ENCODE data around the gene TMED10. TPM values are rescaled to one million over a fixed set of nuclear protein-coding genes. Genes with fewer than 3 reads are reported as not detected.

TMED10 gene
- total RNA-seq = 100 to 1,000 TPM in 2 of 4 donors, 10 to 100 TPM in 2; 58.6 to 181 (median 115) TPM

- H3K27me3 ChIP-seq = no peaks in the 10 kb centered on the region
- no peaks in the 10 kb centered on the region for H3K9me3 ChIP-seq
- peaks cover 0 to 23% (median 3%) of the 10 kb centered on the region in 4 donors for H3K4me1 ChIP-seq
- H3K27ac ChIP-seq = peak within 1 kb of the TSS; percentile 91 to 98 (median 98)
- peak; percentile 90 to 95 (median 91) for DNase-seq
- no peaks in the 10 kb centered on the region for H3K36me3 ChIP-seq
- peak within 1 kb of the TSS; percentile 59 to 90 (median 82) for H3K4me3 ChIP-seq
- TF ChIP-seq POLR2A (IDR thresholded peaks at IDR 0.05) = peak; percentile 48 to 61
- TF ChIP-seq, protein P1, sequence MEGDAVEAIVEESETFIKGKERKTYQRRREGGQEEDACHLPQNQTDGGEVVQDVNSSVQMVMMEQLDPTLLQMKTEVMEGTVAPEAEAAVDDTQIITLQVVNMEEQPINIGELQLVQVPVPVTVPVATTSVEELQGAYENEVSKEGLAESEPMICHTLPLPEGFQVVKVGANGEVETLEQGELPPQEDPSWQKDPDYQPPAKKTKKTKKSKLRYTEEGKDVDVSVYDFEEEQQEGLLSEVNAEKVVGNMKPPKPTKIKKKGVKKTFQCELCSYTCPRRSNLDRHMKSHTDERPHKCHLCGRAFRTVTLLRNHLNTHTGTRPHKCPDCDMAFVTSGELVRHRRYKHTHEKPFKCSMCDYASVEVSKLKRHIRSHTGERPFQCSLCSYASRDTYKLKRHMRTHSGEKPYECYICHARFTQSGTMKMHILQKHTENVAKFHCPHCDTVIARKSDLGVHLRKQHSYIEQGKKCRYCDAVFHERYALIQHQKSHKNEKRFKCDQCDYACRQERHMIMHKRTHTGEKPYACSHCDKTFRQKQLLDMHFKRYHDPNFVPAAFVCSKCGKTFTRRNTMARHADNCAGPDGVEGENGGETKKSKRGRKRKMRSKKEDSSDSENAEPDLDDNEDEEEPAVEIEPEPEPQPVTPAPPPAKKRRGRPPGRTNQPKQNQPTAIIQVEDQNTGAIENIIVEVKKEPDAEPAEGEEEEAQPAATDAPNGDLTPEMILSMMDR (IDR thresholded peaks at IDR 0.05) = peak in 1 of 6 experiments; percentile 2
Measured at GRCh38 chr14:75176142-75176820, at the start of gene TMED10. TMED10 (minus strand) TSS chr14:75176612; CDS start chr14:75176579, 33 bp downstream.

- DNase-seq = no peak
- H3K4me1 ChIP-seq = peaks cover 5 to 40% (median 7%) of the 10 kb centered on the region in 4 donors
- H3K27ac ChIP-seq = no peak overlapping the region
- H3K36me3 ChIP-seq = no peaks in the 10 kb centered on the region
- no peaks in the 10 kb centered on the region for H3K27me3 ChIP-seq
- TF ChIP-seq, protein P1 (IDR thresholded peaks at IDR 0.05) = no peak
- no peak for TF ChIP-seq POLR2A (IDR thresholded peaks at IDR 0.05)
- H3K4me3 ChIP-seq = no peak overlapping the region
- H3K9me3 ChIP-seq = no peaks in the 10 kb centered on the region
Measured at GRCh38 chr14:75224561-75224960, 48.1 kb upstream of the TMED10 start.

GRCh38 chr14:75223664-75224154, 47.3 kb upstream of the TMED10 start:
- Histone ChIP-seq H3K9me3 (no peaks in the 10 kb centered on the region), H3K27me3 (no peaks in the 10 kb centered on the region), H3K27ac (peak overlapping the region in 2 of 4 donors; percentile 27 to 60), H3K4me1 (peaks cover 0 to 32% (median 4%) of the 10 kb centered on the region in 4 donors), H3K4me3 (no peak overlapping the region), H3K36me3 (no peaks in the 10 kb centered on the region)
- TF ChIP-seq, protein P1 (IDR thresholded peaks at IDR 0.05) = no peak
- TF ChIP-seq POLR2A (IDR thresholded peaks at IDR 0.05) = peak in 1 of 2 donors; percentile 23
- peak in 2 of 3 donors; percentile 74 to 79 for DNase-seq

DNA sequence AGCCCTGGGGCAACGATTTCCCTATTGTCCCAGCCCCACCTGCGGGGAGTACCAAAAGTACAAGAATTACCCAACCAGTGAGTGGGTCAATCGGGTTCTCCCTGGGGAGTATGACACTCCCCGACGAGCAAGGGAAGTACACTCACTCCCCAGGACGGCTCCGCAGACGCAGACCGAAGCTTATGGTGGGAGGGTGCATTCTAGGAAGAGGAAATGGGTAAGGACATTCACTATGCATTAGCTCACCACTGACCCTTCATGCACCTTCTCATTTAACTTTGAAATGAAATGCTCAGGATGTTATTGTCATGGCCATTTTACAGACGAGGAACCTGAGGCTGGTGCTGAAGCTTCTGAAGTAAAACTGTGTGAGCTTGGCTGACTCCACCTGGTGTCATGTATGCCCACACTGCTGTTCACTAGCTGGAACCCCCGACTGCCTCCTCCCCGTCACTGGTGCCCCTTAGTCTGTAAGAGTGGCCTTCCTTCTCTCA, 45.8 kb upstream of the TMED10 start:
- peaks cover 0 to 20% (median 3%) of the 10 kb centered on the region in 4 donors for H3K4me1 ChIP-seq
- H3K4me3 ChIP-seq = no peak overlapping the region
- no peaks in the 10 kb centered on the region for H3K36me3 ChIP-seq
- no peaks in the 10 kb centered on the region for H3K27me3 ChIP-seq
- peak in 2 of 3 donors; percentile 48 to 67 for DNase-seq
- TF ChIP-seq POLR2A (IDR thresholded peaks at IDR 0.05) = no peak
- TF ChIP-seq, protein P1 (IDR thresholded peaks at IDR 0.05) = no peak
- no peak overlapping the region for H3K27ac ChIP-seq
- H3K9me3 ChIP-seq = no peaks in the 10 kb centered on the region

GRCh38 chr14:75221797-75222196, 45.4 kb upstream of the TMED10 start:
- peaks cover 0 to 18% (median 2%) of the 10 kb centered on the region in 4 donors for H3K4me1 ChIP-seq
- DNase-seq = no peak
- H3K27me3 ChIP-seq = no peaks in the 10 kb centered on the region
- no peaks in the 10 kb centered on the region for H3K36me3 ChIP-seq
- H3K9me3 ChIP-seq = no peaks in the 10 kb centered on the region
- H3K4me3 ChIP-seq = no peak overlapping the region
- H3K27ac ChIP-seq = no peak overlapping the region
- TF ChIP-seq POLR2A (IDR thresholded peaks at IDR 0.05) = no peak
- TF ChIP-seq, protein P1 (IDR thresholded peaks at IDR 0.05) = no peak
